Measurements from ENCODE around the gene OPTN.
"Not testable (repeated sequence)": the region's sequence is repeated elsewhere in the genome, so short reads cannot be mapped to it uniquely, and the experiment has no call there.

Gene OPTN

DNA sequence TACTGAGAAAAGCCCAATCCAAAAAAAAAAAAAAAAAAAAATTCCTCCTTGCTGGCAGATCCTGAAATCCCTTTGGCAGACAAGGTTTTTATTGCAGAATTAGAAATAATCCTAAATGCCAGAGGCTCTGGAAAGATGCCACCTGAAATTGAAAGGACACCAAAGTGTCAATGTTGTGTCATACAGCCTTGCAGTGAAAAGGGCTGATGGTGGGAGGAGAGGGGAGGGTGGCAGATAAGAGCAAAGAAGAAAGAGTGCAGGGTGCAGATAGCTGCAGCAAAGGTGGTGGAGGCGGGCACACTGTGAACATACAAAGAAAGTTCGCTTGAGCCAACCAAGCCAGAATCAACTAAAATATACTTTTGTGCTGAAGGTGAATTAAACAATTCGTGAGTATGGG, 8.2 kb upstream of the OPTN start:
- no peak for DNase-seq

DNA sequence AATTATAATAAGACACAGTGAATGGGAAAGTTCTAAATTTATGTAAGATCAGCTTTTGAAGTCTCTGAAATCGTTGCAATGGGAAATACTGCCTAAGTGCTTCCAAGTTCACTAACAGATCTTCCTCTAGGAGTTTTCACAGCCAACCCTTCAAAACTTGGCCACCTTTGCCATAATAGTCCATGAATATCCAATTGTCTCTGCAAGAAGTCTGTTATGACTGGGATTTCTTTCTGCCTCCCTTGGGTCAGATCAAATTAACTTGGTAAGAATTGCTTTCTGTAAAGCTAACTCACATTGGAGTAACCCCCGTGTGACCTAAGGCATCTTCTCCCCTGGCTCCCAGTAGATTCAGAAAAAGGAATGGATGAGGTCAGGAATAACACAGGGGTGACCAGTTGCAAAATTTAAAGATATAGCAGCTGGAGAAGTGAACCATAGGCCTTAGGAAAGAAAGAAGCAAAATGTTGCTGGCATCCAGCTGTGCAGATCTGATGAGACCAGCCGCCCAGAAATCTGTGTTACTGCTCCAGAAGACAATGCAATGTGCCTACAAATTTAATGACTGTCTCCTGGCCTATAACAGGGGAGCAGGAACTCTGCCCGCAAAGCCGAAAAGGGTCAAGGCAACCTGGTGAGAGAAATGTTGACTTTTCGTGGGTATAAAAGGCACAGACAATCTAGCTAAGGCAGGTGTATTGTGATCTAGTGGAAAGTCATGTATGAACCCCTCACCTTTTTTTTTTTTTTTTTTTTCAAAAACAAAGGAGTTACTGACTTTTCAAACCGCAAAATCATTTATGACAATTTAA, 7.5 kb upstream of the OPTN start:
- no peak for DNase-seq

DNA sequence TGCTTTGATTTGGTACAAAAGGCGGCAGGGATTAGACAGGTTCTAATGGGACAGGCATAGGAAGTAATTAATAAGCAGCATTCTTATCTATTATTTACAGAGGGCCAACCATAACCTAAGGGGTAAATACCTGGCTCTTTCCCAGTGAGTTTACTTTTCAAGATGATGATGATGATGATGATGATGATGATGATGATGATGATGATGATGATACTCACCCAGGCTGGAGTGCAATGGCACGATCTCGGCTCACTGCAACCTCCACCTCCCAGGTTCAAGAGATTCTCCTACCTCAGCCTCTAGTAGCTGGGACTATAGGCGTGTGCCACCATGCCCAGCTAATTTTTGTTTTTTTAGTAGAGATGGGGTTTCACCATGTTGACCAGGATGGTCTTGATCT, 5.9 kb upstream of the OPTN start:
- not testable (repeated sequence) for DNase-seq

DNA sequence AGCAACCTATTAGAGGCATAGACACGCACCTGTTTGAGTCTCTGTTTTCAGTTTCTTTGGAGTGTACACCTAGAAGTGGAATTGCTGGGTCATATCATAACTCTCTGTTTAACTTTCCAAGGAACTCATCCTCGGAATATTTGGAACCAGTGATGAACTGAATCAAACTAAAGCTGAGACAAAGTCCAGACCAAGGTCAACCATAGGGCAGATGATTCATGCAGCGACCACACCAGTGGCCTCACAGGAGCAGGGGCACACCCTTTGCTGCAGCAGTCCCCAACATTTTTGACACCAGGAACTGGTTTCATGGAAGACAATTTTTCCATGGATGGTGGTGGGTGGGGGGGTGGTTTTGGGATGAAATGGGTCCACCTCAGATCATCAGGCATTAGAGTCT, 4.9 kb upstream of the OPTN start:
- no peak for DNase-seq

DNA sequence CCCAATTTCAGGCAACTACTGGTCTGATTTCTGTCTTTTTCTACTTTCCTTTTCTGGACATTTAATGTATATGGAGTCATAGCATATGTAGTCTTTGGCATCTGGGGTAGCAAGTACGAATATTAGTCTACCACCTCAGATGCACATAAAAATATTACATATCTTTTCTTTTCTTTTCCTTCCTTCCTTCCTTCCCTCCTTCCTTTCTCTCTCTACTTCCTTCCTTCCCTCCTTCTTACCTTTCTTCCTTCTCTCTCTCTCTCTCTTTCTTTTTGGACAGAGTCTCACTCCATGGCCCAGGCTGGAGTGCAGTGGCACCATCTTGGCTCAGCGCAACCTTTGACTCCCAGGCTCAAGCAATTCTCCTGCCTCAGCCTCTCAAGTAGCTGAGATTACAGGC, 4.0 kb upstream of the OPTN start:
- DNase-seq: no peak

DNA sequence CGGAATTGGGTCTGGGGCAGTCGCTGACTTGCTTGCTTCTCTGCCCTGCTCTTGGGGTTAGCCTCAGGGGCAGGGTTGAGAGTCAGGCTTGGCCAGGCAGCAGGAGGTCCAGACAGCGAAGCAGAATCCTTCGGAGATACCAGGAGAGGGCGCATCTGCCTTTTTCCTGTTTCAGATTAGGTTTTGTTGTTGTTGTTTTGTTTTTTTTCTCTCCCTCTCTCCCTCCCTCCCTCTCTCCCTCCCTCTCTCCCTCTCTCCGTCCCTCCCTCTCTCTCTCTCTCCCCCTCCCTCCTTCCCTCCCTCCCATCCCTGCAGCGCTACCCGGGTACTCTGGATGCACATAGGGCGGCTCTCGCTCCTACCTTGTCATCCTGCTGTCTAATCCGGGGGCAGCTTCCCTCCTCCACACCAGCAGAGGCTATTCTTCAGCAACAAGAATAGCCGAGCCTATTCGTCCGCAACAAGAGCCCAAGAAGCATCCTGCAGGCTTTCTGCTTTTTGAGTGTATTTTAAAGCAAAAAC, 758 bp upstream of the OPTN start:
- peak; percentile 24 for DNase-seq

DNA sequence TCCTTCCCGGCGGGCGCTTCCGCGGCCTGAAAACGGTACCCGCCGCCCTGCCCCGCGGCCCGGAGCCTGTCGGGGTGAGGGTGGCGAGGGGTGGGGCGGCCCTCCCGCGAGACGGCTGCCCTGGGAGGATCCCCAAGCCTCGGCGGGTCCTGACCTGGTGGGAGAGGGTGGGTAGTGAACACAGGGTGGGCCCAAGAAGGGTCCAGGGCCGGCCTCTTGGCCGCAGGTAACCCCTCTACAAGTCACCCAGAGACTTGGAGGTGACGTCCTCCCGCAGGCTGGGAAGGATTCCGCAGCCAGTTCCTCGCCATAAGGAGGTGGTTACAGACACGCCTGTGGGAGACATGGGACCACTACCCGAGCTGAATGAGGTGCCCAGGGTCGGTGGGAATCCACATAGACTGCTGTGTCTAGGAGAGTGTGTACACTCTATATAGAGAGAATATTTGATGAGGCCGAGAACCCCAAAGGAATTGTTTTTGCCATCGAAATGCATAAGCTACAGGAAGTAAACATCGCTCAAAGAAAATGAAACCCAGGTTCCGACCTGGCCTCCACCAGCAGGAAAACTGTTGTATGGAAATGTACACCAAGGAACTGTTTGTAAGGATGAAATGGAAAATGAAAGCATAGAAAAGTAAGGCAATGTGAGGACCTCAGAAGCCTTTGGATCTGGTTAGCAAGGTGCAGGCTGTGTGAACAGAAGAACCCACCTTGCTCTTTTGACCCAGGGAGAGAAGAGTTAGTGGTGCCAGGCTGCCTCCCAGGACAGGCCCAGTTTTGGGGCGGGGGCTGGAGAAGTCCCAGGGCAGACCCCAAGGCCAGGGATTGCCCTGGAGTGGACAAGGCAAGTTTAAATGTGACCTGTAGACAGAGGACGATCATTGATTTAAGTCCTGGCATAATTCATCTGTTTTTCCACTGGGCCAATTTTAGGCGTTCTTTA, 659 bp downstream of the OPTN start:
- DNase-seq: peak; percentile 10

DNA sequence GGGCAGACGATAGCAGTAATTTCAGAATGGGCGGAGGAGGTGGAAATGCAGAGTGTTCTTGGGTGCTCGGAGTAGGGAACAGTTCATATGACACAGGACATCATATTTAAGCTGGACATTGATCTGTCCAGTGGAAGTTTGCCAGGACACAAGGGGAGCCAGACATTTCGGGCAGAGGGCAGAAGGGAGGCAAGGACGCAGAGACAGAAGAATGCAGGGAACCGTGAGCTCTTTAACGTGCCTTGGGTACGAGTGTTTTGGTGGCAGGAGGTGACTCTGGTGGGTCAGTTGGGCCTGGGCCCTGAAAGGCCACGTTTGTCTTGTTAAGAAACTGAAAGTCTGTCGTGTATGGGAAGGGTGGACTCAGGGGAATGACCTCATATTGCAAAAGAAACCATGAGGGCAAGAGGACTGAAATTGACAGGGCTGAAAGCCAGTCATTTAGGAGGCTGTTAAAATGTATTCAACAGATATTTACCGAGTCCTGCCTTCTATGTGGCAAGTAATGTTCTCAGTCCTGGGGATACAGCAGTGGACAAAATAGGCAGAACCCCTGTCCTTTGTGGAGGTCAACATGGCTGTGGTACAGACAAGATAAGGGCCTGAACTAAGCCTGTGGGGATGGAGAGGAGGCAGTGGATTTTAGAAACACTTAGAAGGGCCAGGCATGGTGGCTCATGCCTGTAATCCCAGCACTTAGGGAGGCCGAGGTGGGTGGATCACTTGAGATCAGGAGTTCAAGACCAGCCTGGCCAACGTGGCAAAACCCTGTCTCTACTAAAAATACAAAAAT, 2.2 kb downstream of the OPTN start:
- DNase-seq: no peak

DNA sequence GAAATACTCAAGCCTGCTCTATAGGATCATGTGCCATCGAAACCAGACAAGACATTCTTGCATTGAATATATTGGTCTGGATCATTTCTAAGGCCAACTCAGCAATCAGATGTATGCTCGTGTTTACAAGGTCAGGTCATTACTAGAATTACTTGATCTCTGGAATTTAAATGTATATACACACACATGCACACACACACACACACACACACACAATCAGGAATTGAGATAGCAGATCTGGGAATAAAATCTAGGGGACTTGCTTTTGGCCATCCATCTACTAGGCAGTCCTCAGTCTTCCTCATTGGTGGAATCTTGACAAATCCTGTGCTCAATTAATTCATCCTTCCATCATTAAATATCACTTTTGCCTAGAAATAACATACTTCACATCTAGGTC, 3.6 kb downstream of the OPTN start:
- no peak for DNase-seq

DNA sequence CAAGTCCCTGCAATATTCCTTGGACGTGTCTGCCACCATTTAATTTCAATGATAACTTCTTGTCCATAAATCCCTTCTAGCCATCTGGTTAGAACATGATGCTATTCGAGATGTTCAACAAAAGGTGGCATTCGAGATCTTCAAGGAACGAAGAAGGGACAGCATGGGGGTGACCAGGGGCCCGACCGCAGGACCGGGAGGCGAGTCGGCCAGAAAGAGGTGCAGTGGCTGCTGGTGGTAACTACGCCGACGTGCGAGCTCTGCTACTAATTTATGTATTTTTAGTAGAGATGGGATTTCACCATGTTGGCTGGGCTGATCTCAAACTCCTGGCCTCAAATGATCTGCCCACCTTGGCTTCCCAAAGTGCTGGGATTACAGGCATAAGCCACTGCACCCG, 4.7 kb downstream of the OPTN start:
- no peak for DNase-seq

DNA sequence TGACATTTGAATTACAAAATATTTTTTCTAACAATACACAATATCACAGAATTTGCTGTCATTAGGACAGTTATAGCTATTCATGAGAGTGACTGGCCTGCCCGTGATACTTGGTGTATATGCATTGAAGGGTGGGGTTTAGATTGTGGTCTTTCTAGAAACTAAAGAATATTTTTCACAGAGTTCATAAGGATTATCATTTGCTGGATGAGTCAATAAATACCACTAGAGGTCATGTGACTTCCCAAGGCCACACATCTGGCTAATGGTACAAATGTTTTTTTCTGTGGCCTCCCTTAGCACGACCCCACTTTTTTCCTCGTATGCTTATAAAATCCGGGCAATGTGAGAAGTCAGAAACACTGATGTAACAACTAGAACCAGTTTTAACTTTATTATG, 5.2 kb downstream of the OPTN start:
- DNase-seq: no peak

DNA sequence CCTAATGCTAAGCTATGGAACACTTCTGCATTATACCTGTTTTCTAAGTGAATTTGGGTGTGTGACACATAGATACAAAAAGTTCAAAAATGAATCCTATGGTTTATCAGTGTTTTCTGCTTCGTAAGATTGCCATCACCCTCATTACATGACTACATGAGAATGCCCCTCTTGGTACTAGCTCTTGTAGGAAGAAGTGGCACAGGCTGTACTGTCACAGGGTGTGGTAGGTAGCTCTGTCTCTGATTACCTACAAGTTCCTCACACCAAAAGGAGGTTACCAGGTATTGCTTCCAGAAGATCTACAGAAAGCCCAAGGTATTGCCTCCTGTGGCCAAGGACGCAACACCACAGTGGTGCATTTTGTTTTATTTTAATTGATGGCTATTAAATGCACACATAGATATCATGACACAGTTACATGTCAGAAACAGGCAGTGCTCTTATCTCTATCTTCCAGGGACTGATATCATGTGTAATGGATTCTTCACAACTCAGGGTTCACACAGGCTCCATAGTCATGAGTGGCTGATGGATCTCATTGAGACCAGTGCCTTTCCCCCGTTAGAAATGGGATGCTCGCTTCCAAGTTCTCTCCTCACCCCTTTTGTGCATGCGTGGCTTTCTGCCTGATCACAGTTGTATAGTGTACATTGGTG, 6.6 kb downstream of the OPTN start:
- DNase-seq: no peak

DNA sequence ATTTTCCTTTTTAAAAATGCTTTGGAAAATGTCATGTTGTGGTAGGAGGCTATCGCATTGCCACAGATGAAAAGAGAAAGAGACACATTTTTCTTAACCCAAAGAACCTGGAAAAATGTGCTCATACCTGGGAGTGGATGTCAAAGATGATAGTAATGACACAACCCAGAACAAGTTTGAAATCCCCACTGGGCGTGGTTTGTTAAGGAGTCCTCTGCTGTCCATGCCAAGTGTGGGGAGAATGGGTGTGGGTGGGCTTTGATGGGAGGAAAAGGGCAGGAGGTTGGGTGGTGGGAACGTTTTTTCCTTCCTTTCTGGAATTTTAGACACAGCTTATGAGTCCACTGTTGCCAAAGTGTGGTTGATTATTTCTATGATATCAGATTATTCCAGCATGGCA, 10.9 kb downstream of the OPTN start:
- DNase-seq: no peak

DNA sequence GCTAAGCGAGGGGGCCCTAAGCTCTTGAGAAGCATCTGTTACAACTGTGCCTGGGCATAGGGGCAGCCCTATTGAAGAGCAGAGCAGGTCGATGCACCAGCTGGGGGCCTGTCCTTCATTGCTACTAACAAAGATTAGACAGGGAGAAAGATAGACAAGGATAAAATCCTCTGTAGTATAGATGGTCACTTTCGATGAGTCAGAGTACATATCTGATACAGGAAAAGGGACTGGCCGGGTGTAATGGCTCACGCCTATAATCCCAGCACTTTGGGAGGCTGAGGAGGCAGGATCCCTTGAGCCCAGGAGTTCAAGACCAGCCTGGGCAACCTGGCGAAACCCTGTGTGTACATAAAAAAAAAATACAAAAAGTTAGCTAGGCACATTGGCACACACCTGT, 13.6 kb downstream of the OPTN start:
- no peak for DNase-seq

DNA sequence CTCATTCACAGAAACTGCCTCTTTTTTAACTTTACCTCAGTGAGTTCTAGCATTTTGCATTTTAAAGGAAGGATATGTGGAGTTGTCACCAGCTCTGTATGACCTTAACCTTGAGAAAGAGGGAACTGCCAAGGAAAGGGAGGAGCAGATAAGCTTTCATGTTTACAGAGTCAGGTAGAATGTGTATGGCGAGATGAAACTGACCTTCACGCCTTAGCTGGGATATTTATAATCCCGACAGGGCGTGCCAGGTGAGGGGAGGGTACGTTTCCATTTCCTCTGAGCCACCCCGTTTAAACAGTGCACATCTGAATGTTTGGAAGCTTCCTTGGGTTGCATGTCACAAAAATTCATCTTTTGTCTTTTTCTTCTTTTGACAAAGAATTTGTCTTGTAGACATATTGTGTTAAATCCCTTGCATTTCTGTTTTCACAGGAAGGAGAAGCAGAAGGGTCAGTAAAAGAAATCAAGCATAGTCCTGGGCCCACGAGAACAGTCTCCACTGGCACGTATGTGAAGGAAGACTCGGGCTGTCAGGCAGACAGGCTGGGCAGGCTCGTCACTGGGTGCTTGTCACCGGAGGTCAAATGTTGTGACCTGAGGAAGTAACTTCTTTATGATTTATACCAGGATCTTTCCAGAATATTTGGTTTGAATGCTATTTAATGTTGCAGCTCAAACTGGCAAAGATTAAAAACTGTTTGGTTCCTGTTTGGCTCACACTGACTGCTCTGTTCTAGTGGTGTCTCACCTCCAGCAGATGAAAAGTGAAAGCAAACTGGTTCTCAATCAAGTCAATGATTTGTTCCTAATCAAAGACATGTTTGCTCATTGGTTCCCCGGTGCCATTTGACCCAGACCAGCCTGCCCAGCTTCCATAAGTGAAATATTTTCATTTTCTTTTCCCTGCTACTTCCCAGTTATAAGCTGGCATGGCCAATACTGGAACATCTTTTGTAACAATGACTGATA, 16.2 kb downstream of the OPTN start:
- no peak for DNase-seq

DNA sequence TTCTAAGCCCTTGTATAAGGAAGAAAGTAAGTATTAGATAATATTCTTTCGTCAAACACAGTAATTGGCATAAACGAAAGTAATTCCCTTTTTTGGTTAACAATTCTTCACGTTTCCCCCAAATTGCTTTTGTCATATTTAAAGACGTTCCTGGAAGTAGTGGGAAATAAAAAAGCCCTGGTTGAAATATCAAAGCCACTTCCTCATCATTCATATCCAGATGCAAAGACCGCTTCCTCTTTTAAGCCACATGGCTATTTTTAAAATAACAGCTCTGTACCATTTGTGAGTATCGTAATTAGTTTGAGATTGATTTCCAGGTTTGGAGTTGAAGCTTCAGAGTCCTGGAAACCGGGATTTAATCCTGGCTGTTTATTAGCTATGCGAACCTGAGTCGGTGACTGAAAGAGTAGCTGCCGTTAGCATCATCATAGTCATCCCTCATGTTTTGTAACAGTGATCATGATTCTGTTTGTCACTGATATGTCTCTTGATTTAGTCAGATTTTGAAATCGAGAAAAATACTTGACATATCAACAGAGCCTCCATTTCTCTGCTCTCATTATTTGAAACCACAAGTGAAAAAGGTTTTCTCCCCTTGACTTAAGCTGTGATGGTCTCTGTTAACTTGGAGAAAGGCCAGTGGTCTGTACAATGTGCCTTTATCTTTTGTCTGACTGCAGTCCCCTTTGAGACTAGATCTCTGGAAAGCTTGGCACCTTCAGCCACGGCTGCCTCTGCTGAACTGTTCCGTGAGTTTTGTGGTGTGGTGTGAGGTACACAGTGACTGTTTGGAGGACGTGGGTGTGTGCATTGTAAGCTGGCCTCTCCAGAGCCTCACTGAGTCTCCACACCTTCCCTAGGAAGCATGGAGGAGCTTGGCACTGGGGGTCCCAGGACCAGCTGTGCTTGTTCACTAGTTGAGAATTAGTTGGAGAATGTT, 18.1 kb downstream of the OPTN start:
- no peak for DNase-seq

DNA sequence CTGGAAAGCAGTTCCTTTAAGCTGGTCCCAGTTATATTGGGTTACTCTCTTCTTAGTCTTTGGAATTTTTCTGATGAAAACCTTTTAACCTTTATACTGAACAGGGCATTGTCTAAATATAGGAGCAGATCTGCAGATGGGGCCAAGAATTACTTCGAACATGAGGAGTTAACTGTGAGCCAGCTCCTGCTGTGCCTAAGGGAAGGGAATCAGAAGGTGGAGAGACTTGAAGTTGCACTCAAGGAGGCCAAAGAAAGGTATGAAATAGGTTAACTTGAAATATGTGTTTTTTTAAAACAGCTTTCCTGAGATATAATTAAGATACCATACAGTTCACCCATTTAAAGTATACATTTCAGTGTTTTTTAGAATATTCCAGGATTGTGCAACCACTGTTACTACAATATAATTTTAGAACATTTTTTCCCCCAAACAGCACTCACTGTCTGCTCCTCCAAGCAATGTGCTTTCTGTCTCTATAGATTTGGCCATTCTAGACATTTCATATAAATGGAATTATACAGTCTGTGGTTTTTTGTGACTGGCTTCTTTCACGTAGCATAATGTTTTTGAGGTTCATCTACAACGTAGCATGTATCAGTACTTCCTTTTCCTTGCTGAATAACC, 18.9 kb downstream of the OPTN start:
- DNase-seq: no peak

DNA sequence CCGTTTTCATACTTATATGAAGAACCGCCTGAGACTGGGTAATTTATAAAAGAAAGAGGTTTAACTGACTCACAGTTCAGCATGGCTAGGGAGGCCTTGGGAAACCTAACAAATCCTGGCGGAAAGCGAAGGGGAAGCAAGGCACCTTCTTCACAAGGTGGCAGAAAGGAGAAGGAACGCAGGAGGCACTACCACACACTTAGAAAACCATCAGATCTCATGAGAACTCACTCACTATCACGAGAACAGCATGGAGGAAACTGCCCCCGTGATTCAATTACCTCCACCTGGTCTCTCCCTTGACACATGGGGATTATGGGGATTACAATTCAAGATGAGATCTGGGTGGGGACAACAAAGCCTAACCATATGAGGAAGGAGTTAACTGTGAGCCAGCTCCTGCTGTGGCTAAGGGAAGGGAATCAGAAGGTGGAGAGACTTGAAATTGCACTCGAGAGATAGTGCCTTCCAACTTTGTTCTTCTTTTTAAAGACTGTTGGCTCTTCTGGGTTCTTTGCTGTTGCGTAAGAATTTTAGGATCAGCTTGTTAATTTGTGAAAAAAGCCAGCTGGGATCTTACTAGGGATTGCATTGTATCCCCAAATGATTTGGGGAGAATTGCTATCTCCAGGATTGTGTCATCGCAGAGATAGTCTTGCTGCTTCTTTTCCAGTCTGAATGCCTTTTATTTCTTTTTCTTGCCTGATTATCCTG, 21.0 kb downstream of the OPTN start:
- no peak for DNase-seq

DNA sequence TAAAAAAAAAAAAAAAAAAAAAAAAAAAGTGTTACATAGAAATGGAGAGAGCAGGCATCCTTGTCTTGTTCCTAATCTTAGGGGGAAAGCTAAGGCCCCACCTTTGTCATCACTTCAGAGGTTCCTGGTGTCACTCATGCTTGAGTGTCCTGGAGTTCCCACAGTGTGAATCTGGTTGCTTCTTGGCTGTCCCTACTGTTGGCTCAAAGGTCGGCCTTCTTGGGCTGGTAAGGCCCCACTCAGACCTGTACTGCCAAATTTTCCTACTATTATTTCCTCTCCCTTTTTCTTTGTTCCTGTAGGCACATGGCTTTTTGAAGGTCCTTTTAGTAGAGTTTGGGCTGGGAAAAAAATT, 21.5 kb downstream of the OPTN start:
- no peak for DNase-seq

Measured in effector CD8-positive, alpha-beta T cell (primary cell).